ENCODE data around the gene BAHD1.

BAHD1 gene

DNA sequence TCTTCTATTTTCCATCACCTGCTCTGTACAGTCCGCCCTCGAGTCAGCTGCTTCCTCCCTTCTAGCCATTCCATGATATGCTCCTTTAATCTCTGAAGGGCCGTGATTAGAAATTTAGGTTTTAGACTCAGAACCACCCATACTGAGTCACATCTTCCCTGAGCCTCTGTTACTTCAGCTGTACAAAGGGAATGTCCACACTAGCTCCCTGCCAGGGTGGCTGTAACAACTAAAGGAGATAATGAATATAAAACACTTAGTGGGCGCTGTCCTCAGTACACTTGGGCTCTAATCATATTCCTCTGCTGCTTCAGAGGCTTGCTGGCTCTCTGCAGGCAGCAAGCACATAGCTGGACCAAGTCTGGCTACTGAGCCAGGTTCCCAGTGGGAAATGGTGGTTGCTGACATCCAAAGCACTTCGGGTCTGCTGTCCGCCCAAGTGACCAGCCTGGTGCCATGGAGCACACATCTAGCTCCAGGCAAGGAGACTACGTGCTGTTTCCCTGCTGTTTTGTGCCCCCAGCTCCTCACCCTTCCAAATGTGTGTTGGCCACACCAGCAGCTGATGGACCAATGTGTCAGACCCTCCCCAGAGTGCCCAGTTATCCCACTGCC lies 29.1 kb downstream of the BAHD1 start:
- no peak for DNase-seq

- DNase-seq = peak; percentile 33
Observed at GRCh38 chr15:40470423-40471104, 29.8 kb downstream of the BAHD1 start, which contains the start of gene CHST14. TSS of gene CHST14 (plus strand) at chr15:40470984. CDS start at chr15:40471214, 230 bp downstream.

- DNase-seq = no peak
Observed at GRCh38 chr15:40471105-40471807, 30.5 kb downstream of the BAHD1 start.

- no peak for DNase-seq
Observed at GRCh38 chr15:40471808-40472150, 31.0 kb downstream of the BAHD1 start.

- no peak for DNase-seq
Observed at GRCh38 chr15:40472171-40472727, 31.5 kb downstream of the BAHD1 start.

DNA sequence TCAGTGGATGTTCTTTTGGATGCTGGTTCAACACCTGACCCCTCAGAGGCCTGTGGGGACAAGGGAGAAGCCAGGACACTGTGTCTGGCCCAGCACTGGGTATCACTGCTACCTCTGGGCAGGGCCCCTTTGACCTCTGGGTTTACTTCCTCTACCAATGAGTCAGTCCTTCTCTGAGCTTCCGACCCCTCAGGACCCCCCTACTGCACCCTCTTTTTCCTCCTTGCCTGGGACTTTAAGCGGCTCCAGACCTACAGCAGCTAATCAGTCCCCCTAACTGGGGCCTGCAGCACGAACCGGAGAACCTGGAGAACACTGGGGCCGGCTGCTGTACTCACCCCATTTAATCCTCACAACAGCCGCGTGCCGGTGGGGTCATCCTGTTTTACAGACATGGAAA lies 33.8 kb downstream of the BAHD1 start:
- DNase-seq = no peak

GRCh38 chr15:40477642-40478327 lies 37.0 kb downstream of the BAHD1 start:
- no peak for DNase-seq

GRCh38 chr15:40479024-40479423 lies 38.3 kb downstream of the BAHD1 start:
- DNase-seq = no peak

GRCh38 chr15:40481341-40482074 lies 40.8 kb downstream of the BAHD1 start:
- DNase-seq = no peak

DNA sequence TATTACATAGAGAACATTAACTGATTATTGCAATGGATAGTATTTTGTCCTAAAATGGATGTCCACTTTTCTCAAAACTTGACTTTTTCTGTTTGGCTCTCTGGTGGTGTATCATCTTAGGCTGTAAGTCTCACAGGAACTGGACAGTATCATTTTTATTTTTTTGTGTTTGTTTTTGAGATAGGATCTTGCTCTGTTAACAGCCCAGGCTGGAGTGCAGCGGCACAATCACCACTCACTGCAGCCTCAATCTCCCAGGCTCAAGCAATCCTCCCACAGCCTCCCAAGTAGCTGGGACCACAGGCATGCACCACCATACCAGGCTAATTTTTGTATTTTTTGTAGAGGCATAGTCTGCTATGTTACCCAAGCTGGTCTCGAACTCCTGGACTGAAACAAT lies 43.2 kb downstream of the BAHD1 start:
- DNase-seq = no peak

DNA sequence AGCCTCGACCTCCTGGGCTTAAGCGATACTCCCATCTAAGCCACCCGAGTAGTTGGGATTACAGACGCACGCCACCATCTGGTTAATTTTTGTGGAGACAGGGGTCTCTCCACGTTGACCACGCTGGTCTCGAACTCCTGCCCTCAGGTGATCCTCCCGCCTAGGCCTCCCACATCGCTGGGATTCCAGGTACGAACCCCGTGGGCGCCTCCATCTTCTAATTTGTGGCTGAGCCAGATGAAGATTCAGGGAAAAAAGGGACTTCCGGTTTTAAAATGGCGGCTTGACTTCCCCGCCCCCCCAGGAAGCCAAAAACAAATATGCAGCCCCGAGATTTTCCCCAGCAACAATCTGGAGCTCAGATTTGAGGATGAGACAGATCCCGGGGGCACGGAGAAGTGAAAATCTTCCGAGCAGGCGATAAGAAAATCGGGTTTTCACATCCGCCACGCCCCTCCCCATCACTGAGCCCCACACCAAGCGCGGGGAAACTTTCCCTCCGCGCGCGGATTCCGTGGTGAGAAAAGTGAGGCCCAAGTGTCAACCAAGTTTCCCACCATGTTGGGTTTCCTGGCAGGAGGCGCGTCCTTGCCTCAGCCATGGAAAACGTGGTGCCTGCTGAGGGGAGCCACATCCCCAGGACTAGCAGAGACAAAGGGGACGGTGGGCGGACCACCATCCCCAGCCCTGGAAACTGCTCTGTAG lies 45.5 kb downstream of the BAHD1 start:
- no peak for DNase-seq

GRCh38 chr15:40487816-40488682 lies 47.3 kb downstream of the BAHD1 start:
- no peak for DNase-seq

DNA sequence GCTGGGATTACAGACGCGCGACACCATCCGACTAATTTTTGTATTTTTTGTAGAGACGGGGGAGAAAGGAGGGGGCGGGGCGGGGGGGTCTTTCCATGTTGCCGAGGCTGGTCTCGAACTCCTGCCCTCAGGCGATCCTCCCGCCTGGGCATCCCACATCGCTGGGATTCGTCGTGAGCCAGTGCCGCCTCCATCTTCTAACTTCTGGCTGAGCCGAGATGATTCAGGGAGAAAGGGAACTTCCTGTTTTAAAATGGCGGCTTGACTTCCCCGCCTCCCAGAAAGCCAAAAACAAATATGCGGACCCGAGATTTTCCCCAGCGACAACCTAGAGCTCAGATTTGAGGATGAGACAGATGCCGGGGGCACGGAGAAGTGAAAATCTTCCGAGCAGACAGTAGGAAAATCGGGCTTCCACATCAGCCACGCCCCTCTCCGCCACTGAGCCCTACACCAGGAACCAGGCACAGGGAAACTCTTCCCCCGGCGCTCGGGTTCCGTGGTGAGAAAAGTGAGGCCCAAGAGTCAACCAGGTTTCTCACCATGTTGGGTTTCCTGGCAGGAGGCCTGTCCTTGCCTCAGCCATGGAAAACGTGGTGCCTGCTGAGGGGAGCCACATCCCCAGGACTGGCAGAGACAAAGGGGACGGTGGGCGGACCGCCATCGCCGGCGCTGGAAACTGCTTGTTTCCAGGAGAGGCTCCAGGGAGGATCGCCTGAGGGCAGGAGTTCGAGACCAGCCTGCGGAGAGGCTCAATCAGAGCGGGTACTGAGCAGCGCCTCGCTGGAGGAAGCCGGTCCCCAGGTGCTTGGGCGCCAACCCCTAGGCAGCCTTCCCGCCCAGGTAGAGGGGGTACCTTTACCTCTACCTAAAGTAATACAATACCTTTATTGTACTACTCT lies 48.8 kb downstream of the BAHD1 start:
- no peak for DNase-seq

DNA sequence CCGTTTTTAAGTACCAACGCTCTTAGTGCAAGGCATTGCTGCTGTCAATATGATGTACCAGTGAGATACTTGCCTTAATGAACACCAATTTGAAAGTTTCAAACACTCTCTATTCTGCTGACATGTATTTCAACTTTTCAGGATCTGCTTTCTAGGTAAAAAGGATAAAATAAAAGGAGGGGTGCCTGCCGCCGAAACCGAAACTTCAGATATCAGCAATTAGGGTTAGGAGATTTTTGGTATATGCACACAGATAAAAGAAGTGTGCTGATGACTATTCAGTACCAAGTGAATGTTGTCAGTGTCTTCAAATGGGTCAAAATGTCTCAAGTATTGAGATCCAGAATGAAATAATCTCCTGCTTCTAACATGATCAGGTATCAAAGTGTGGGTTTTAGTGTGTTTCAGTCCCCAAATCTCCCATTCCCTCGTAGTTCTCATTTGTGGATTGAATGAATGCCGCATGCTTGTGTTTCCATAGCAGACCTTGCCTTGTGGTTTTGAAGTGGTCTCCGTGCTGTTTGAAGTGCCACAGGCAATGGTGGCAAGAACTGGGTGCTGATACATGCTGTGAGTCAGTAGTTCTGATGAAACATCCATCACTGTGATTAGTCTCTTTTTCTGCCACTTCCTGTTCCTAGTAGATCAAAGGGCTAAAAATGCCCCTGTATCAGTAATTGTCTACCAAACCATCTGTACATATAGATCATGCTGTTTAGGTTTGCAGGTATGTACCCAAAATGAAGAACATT lies 52.5 kb downstream of the BAHD1 start:
- DNase-seq = no peak

DNA sequence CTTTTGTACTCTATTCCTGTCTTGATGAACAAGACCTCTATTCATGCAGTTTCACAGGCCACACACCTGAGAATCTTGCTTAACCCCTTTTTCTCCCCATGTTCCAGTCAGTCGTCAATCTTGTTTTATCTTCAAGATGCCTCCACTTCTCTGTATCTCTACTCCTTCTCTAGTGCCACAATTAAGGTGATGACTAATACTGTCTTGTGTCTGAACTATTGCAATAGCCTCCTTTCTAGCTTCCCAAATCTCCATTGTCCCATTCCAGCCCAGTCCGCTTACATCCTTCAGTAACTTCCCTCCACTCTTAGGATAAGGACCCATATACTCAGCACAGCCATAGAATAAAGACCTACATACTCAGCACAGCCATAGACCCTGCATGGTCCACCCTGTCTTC lies 54.8 kb downstream of the BAHD1 start:
- no peak for DNase-seq

GRCh38 chr15:40498418-40498817 lies 57.7 kb downstream of the BAHD1 start:
- DNase-seq = no peak

DNA sequence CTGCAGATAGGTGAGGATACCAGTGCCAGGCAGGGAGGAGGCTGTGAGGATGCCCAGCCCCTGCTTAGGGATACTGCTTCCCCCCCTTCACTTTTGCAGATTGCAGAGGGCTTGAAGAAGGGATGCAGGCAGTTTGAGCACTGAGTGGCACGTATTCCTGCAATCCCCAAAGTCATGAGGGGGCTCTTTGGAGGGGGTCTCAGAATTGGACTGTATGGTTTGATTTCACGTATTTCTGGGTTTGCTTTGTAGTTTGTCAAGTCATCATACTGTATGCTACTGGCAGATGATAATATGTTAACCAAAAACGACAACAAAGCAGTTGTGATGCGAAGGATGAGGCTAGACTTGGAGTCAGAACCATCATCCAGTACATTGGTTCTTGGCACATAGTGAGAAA lies 58.1 kb downstream of the BAHD1 start:
- DNase-seq = no peak

GRCh38 chr15:40499931-40500330 lies 59.2 kb downstream of the BAHD1 start:
- DNase-seq = no peak
